GM23338 (cell line): ENCODE data around the gene RABGAP1L. TPM values are rescaled to one million over a fixed set of nuclear protein-coding genes. Genes with fewer than 3 reads are reported as not detected.

Source experiments
- ATAC-seq: fragments of 200-7000 bp; cut with Tn5 transposase; 3 replicates; pipeline ENCODE4 v1.9.1; 2020
- DNase-seq: peaks from one replicate; pipeline ENCODE4 v3.0.0-alpha.2; 2015; ENCODE audit warnings: low spot score
- H2AFZ ChIP-seq: fragments of 200-600 bp; sonication (generic); 2 replicates; pipeline ENCODE4 v1.8.0; 2016; ENCODE audit warnings: antibody characterized with exemption, mild to moderate bottlenecking, moderate library complexity
- H3F3A ChIP-seq: fragments of 200-600 bp; sonication (generic); replicated peaks from 2 replicates; pipeline ENCODE4 v1.8.0; 2017; ENCODE audit warnings: antibody characterized with exemption, mixed run types, low read depth
- H3K27ac ChIP-seq: fragments of 200-600 bp; sonication (generic); 2 replicates; pipeline ENCODE4 v1.6.1; 2016; ENCODE audit warnings: low read depth
- H3K27me3 ChIP-seq: fragments of 200-600 bp; sonication (generic); 2 replicates; pipeline ENCODE4 v1.8.0; 2016; ENCODE audit warnings: mild to moderate bottlenecking, mixed run types, moderate library complexity; ENCODE audit not compliant: insufficient read depth
- H3K36me3 ChIP-seq: fragments of 200-600 bp; sonication (generic); 2 replicates; pipeline ENCODE4 v1.8.0; 2016; ENCODE audit warnings: mild to moderate bottlenecking; ENCODE audit not compliant: insufficient read depth
- H3K4me1 ChIP-seq: fragments of 200-600 bp; sonication (generic); 2 replicates; pipeline ENCODE4 v1.8.0; 2016; ENCODE audit warnings: mild to moderate bottlenecking, moderate library complexity; ENCODE audit not compliant: insufficient read depth
- H3K4me2 ChIP-seq: fragments of 200-600 bp; sonication (generic); 2 replicates; pipeline ENCODE4 v1.7.1; 2017; ENCODE audit warnings: mixed run types
- H3K4me3 ChIP-seq: fragments of 200-600 bp; sonication (generic); 2 replicates; pipeline ENCODE4 v1.6.1; 2016; ENCODE audit warnings: mixed run types
- H3K79me2 ChIP-seq: fragments of 200-600 bp; sonication (generic); replicated peaks from 2 replicates; pipeline ENCODE4 v1.8.0; 2017; ENCODE audit warnings: mild to moderate bottlenecking; ENCODE audit not compliant: insufficient read depth
- H3K9me2 ChIP-seq: fragments of 200-600 bp; sonication (generic); 2 replicates; pipeline ENCODE4 v1.8.0; 2017; ENCODE audit not compliant: insufficient read depth
- H4K20me1 ChIP-seq: fragments of 200-600 bp; sonication (generic); replicated peaks from 2 replicates; pipeline ENCODE4 v1.8.0; 2017; ENCODE audit warnings: mild to moderate bottlenecking; ENCODE audit not compliant: insufficient read depth
- H3K27ac Mint-ChIP-seq: 2 replicates; pipeline ENCODE4 v1.8.0; 2020; ENCODE audit warnings: inconsistent platforms, mild to moderate bottlenecking, moderate library complexity, mixed read lengths
- H3K27me3 Mint-ChIP-seq: 3 replicates; pipeline ENCODE4 v1.8.0; 2022; ENCODE audit warnings: low read depth, mild to moderate bottlenecking, moderate library complexity, mixed read lengths, inconsistent platforms; ENCODE audit not compliant: insufficient read depth, poor library complexity
- H3K36me3 Mint-ChIP-seq: 3 replicates; pipeline ENCODE4 v1.8.0; 2021; ENCODE audit warnings: low read depth, mild to moderate bottlenecking, inconsistent platforms, moderate library complexity, mixed read lengths
- H3K4me1 Mint-ChIP-seq: 3 replicates; pipeline ENCODE4 v1.8.0; 2020; ENCODE audit warnings: mild to moderate bottlenecking, inconsistent platforms, mixed read lengths
- H3K4me3 Mint-ChIP-seq: 3 replicates; pipeline ENCODE4 v1.8.0; 2021; ENCODE audit warnings: moderate library complexity, mild to moderate bottlenecking, inconsistent platforms, mixed read lengths
- H3K9me3 Mint-ChIP-seq: 3 replicates; pipeline ENCODE4 v1.8.0; 2020; ENCODE audit warnings: moderate library complexity, mild to moderate bottlenecking, inconsistent platforms, mixed read lengths
- CREB1 ChIP-seq: fragments of 250-450 bp; sonication (Bioruptor Pico); IDR thresholded peaks from 2 replicates; pipeline ENCODE4 v1.5.0; 2020; ENCODE audit warnings: low read depth, mild to moderate bottlenecking, moderate library complexity
- CTCF ChIP-seq, 2 experiments: fragments of 200-600 bp in 1 of 2; sonication (generic) in 1 of 2; conservative IDR thresholded peaks; 2 replicates each; pipeline versions ENCODE4 v1.5.1 to v1.6.1; 2016 to 2017; ENCODE audit warnings: antibody characterized with exemption in 2 of 2, low read depth in 2 of 2, mild to moderate bottlenecking in 2 of 2, moderate library complexity in 1 of 2
- ETS1 ChIP-seq: IDR thresholded peaks from 2 replicates; pipeline ENCODE4 v1.6.1; 2016; ENCODE audit warnings: antibody characterized with exemption
- EZH2 ChIP-seq: fragments of 200-600 bp; sonication (generic); IDR thresholded peaks from one replicate; pipeline ENCODE4 v1.8.0; 2017; ENCODE audit warnings: antibody characterized with exemption, mild to moderate bottlenecking, low read depth; ENCODE audit not compliant: unreplicated experiment
- EZH2phosphoT487 ChIP-seq: fragments of 200-600 bp; sonication (generic); IDR thresholded peaks from one replicate; pipeline ENCODE4 v1.8.1; 2018; ENCODE audit warnings: antibody characterized with exemption; ENCODE audit not compliant: unreplicated experiment
- JUNB ChIP-seq: IDR thresholded peaks from one replicate; pipeline ENCODE4 v1.6.1; 2016; ENCODE audit warnings: antibody characterized with exemption; ENCODE audit not compliant: unreplicated experiment
- POLR2AphosphoS5 ChIP-seq: IDR thresholded peaks from 2 replicates; pipeline ENCODE4 v1.6.1; 2016; ENCODE audit warnings: antibody characterized with exemption, low read depth
- REST ChIP-seq: IDR thresholded peaks from one replicate; pipeline ENCODE4 v1.6.1; 2018; ENCODE audit warnings: antibody characterized with exemption; ENCODE audit not compliant: unreplicated experiment
- STAT1 ChIP-seq: IDR thresholded peaks from one replicate; pipeline ENCODE4 v1.6.1; 2016; ENCODE audit warnings: antibody characterized with exemption; ENCODE audit not compliant: unreplicated experiment
- ZNF114 ChIP-seq: fragments of 250-450 bp; sonication (Bioruptor Pico); IDR thresholded peaks from 2 replicates; pipeline ENCODE4 v1.5.0; 2020; ENCODE audit warnings: mild to moderate bottlenecking, moderate library complexity
- ZNF331 ChIP-seq: fragments of 250-450 bp; sonication (Bioruptor Pico); IDR thresholded peaks from 2 replicates; pipeline ENCODE4 v1.5.0; 2020; ENCODE audit warnings: low read depth, mild to moderate bottlenecking, moderate library complexity
- ZNF462 ChIP-seq: fragments of 250-450 bp; sonication (Bioruptor Pico); IDR thresholded peaks from 2 replicates; pipeline ENCODE4 v1.5.0; 2020; ENCODE audit warnings: mild to moderate bottlenecking, moderate library complexity
- polyA plus RNA-seq: library from polyadenylated mRNA; unstranded; fragments of >200 nt; fragmentation: Nextera tagmentation; extraction: Ambion mirVana; gene quantifications from 2 replicates; pipeline ENCODE4 v1.2.1, GENCODE V29; 2016
- total RNA-seq: library from RNA; depleted of rRNA; stranded (reverse); fragments of >200 nt; shearing (Covaris generic); gene quantifications from 2 replicates; pipeline ENCODE4 v1.2.3, GENCODE V29; 2014

RABGAP1L gene
- total and polyA plus RNA-seq, 2 experiments from 2014 or later, result 83.2 to 136 TPM

- no peak overlapping the region for H3K4me2 ChIP-seq
- Mint-ChIP-seq H3K27me3 (peaks cover 1% of the 10 kb centered on the region), H3K4me3 (no peak overlapping the region), H3K4me1 (no peaks in the 10 kb centered on the region), H3K27ac (no peak overlapping the region), H3K36me3 (no peaks in the 10 kb centered on the region), H3K9me3 (no peaks in the 10 kb centered on the region)
- no peaks in the 10 kb centered on the region for H3K36me3 ChIP-seq
- no peaks in the 10 kb centered on the region for H3F3A ChIP-seq
- H3K79me2 ChIP-seq, result no peaks in the 10 kb centered on the region
- DNase-seq (no peak), ATAC-seq (no peak)
- H3K4me3 ChIP-seq, result no peak overlapping the region
- H3K27ac ChIP-seq, result no peak overlapping the region
- no peak overlapping the region for H2AFZ ChIP-seq
- H3K4me1 ChIP-seq, result no peaks in the 10 kb centered on the region
- H3K9me2 ChIP-seq, result no peaks in the 10 kb centered on the region
- H4K20me1 ChIP-seq, result no peaks in the 10 kb centered on the region
- H3K27me3 ChIP-seq, result no peaks in the 10 kb centered on the region
- TF ChIP-seq JUNB, result no peak
- no peak for TF ChIP-seq CREB1 (CRISPR knock-in tag)
- no peak for TF ChIP-seq POLR2AphosphoS5
- TF ChIP-seq REST, result no peak
- TF ChIP-seq ETS1, result no peak
- TF ChIP-seq ZNF331 (CRISPR knock-in tag), result no peak
- no peak for TF ChIP-seq STAT1
- TF ChIP-seq CTCF (conservative IDR thresholded peaks at IDR 0.05; ENCODE audit: low read depth in 2 of 2), result no peak
- TF ChIP-seq ZNF114 (CRISPR knock-in tag), result no peak
- no peak for TF ChIP-seq EZH2phosphoT487
- no peak for TF ChIP-seq EZH2
- no peak for TF ChIP-seq ZNF462 (CRISPR knock-in tag)
These were observed 232.4 kb downstream of the RABGAP1L start for GRCh38 chr1:174391716-174392115.
